Esophagus squamous epithelium (tissue), 5 donors: Measurements from ENCODE around the gene CFAP157. TPM values are rescaled to one million over a fixed set of nuclear protein-coding genes. Genes with fewer than 3 reads are reported as not detected.

Source experiments
- DNase-seq: peaks from one replicate; lab custom pipeline; 2025; lab: John Stamatoyannopoulos, UW
- H3K27ac ChIP-seq, 4 donors: fragments of 200-600 bp; sonication (generic); one replicate each; pipeline ENCODE4 v1.5.1; 2016 to 2019; ENCODE audit warnings: mild to moderate bottlenecking in 1 of 4
- H3K27me3 ChIP-seq, 4 donors: fragments of 200-600 bp; sonication (generic); 1 replicate in 3 of 4; 2 replicates in 1 of 4; pipeline versions ENCODE4 v1.5.1 to v1.6.0; 2017 to 2021; ENCODE audit warnings: antibody characterized with exemption in 1 of 4
- H3K36me3 ChIP-seq, 3 donors: fragments of 200-600 bp; sonication (generic); one replicate each; pipeline ENCODE4 v1.5.1; 2016 to 2019
- H3K4me1 ChIP-seq, 3 donors: fragments of 200-600 bp; sonication (generic); one replicate each; pipeline ENCODE4 v1.5.1; 2017 to 2019
- H3K4me3 ChIP-seq, 4 donors: fragments of 200-600 bp; sonication (generic); 1 replicate in 3 of 4; 2 replicates in 1 of 4; pipeline ENCODE4 v1.5.1; 2016 to 2019; ENCODE audit warnings: mild to moderate bottlenecking in 2 of 4, moderate library complexity in 1 of 4
- H3K9me3 ChIP-seq, 3 donors: fragments of 200-600 bp; sonication (generic); one replicate each; pipeline ENCODE4 v1.5.1; 2016 to 2019
- CTCF ChIP-seq, 6 experiments: fragments of 450-650 bp in 4 of 6; fragments of 200-600 bp in 2 of 6; sonication (generic) in 2 of 6; IDR thresholded peaks; one replicate each; pipeline ENCODE4 v1.5.1; 2016 to 2019; ENCODE audit warnings: antibody characterized with exemption in 6 of 6, mild to moderate bottlenecking in 4 of 6, moderate library complexity in 4 of 6
- POLR2A ChIP-seq, 4 donors: fragments of 450-650 bp; IDR thresholded peaks; one replicate each; pipeline ENCODE4 v1.6.1; 2017; ENCODE audit warnings: antibody characterized with exemption in 4 of 4, mild to moderate bottlenecking in 4 of 4, moderate library complexity in 3 of 4
- whole genome bisulfite sequencing, 2 donors: methylation state at CpG; one replicate each; pipeline ENCODE4 v1.1.5; 2018; 5-methylcytosine and 5-hydroxymethylcytosine counted together
- intact Hi-C: fragments of 100-400 bp; cut with DNase I; formaldehyde crosslinking; loops from one replicate; pipeline ENCODE4 v1.15.0; 2022
- total RNA-seq, 4 donors: library from RNA; depleted of rRNA; stranded (reverse); fragments of >200 nt; gene quantifications; one replicate each; pipeline ENCODE4 v1.1.0, GENCODE V29; 2016
- donor health status: DM: yes; HTN: yes; CAD: no.

Gene CFAP157
- total RNA-seq, 4 donors from 2014 or later = 0.19 TPM; not detected in 3

GRCh38 chr9:127692071-127692470 is 14.7 kb upstream of the CFAP157 start:
- Histone ChIP-seq H3K9me3 (no peaks in the 10 kb centered on the region), H3K27ac (no peak overlapping the region), H3K4me3 (no peak overlapping the region), H3K4me1 (no peaks in the 10 kb centered on the region), H3K36me3 (peaks cover 0 to 50% (median 0%) of the 10 kb centered on the region in 3 donors), H3K27me3 (no peaks in the 10 kb centered on the region)
- intact Hi-C loops = no loop called here
- WGBS, 2 donors = 88 to 89% methylated on average over 20 of the region's 20 CpGs
- DNase-seq = no peak
- TF ChIP-seq CTCF (IDR thresholded peaks at IDR 0.05) (no peak), POLR2A (IDR thresholded peaks at IDR 0.05) (no peak)

- no peak overlapping the region for H3K27ac ChIP-seq
- no peaks in the 10 kb centered on the region for H3K27me3 ChIP-seq
- no peaks in the 10 kb centered on the region for H3K4me1 ChIP-seq
- intact Hi-C loops = no loop called here
- TF ChIP-seq CTCF (IDR thresholded peaks at IDR 0.05) = no peak
- TF ChIP-seq POLR2A (IDR thresholded peaks at IDR 0.05) = no peak
- WGBS, 2 donors = 75 to 86% methylated on average over 5 to 9 of the region's 10 CpGs
- peaks cover 0 to 39% (median 0%) of the 10 kb centered on the region in 3 donors for H3K36me3 ChIP-seq
- H3K9me3 ChIP-seq = no peaks in the 10 kb centered on the region
- no peak for DNase-seq
- H3K4me3 ChIP-seq = no peak overlapping the region
Measured at GRCh38 chr9:127693143-127693542, 13.6 kb upstream of the CFAP157 start.

- H3K36me3 ChIP-seq = peaks cover 0 to 37% (median 0%) of the 10 kb centered on the region in 3 donors
- DNase-seq = no peak
- no peak overlapping the region for H3K27ac ChIP-seq
- TF ChIP-seq CTCF (IDR thresholded peaks at IDR 0.05) (no peak), POLR2A (IDR thresholded peaks at IDR 0.05) (no peak)
- peaks cover 0 to under 1% (median 0%) of the 10 kb centered on the region in 3 donors for H3K4me1 ChIP-seq
- WGBS, 2 donors = 92 to 97% methylated on average over 2 to 4 of the region's 4 CpGs
- H3K27me3 ChIP-seq = no peaks in the 10 kb centered on the region
- intact Hi-C loops = no loop called here
- no peak overlapping the region for H3K4me3 ChIP-seq
- H3K9me3 ChIP-seq = no peaks in the 10 kb centered on the region
Measured at GRCh38 chr9:127693697-127694096, 13.1 kb upstream of the CFAP157 start.

GRCh38 chr9:127694890-127695720 is 11.7 kb upstream of the CFAP157 start:
- DNase-seq = no peak
- TF ChIP-seq POLR2A (IDR thresholded peaks at IDR 0.05) (no peak), CTCF (IDR thresholded peaks at IDR 0.05) (no peak)
- WGBS, 2 donors = 72 to 81% methylated on average over 6 to 8 of the region's 9 CpGs
- intact Hi-C loops = no loop called here
- no peak overlapping the region for H3K4me3 ChIP-seq
- no peak overlapping the region for H3K27ac ChIP-seq
- H3K27me3 ChIP-seq = no peaks in the 10 kb centered on the region
- no peaks in the 10 kb centered on the region for H3K9me3 ChIP-seq
- H3K36me3 ChIP-seq = peaks cover 0 to 23% (median 0%) of the 10 kb centered on the region in 3 donors
- H3K4me1 ChIP-seq = peaks cover 0 to 14% (median 7%) of the 10 kb centered on the region in 3 donors

GRCh38 chr9:127697575-127697974 is 9.2 kb upstream of the CFAP157 start:
- intact Hi-C loops = no loop called here
- H3K27ac ChIP-seq = no peak overlapping the region

More at GRCh38 chr9:127697575-127697974, 9.2 kb upstream of the CFAP157 start:
- H3K9me3 ChIP-seq = no peaks in the 10 kb centered on the region
- TF ChIP-seq POLR2A (IDR thresholded peaks at IDR 0.05) = no peak
- no peak for TF ChIP-seq CTCF (IDR thresholded peaks at IDR 0.05)
- DNase-seq = no peak
- WGBS, 2 donors = 77 to 79% methylated on average over 5 of the region's 5 CpGs
- H3K36me3 ChIP-seq = no peaks in the 10 kb centered on the region
- peaks cover 0 to 21% (median 9%) of the 10 kb centered on the region in 3 donors for H3K4me1 ChIP-seq
- no peak overlapping the region for H3K4me3 ChIP-seq
- no peaks in the 10 kb centered on the region for H3K27me3 ChIP-seq
